AG04450 (cell line): Measurements from ENCODE around the gene ENTPD8. TPM values are rescaled to one million over a fixed set of nuclear protein-coding genes. Genes with fewer than 3 reads are reported as not detected.

Source experiments
- CTCF ChIA-PET: fragments of 300-600, 350-600 bp; formaldehyde crosslinking; extraction: SDS; loops from one replicate; lab custom pipeline; 2022; ENCODE audit warnings: antibody characterized with exemption, inconsistent platforms; lab: Charles Lee
- POLR2A ChIA-PET: fragments of 350-600 bp; formaldehyde crosslinking; extraction: SDS; loops from one replicate; lab custom pipeline; 2021; ENCODE audit warnings: antibody characterized with exemption, inconsistent platforms; lab: Yijun Ruan, JAX
- DNase-seq: peaks from one replicate; pipeline ENCODE4 v3.0.0-alpha.2; 2011; ENCODE audit warnings: low read depth, low spot score
- H3K27ac ChIP-seq: one replicate; pipeline ENCODE4 v1.5.1; 2012; ENCODE audit warnings: low read depth, low read length, control low read depth
- H3K27me3 ChIP-seq: one replicate; pipeline ENCODE4 v1.6.0; 2012; ENCODE audit warnings: low read length; ENCODE audit not compliant: control insufficient read depth, insufficient read depth
- H3K4me3 ChIP-seq: 2 replicates; pipeline ENCODE4 v1.5.1; 2011; ENCODE audit warnings: mild to moderate bottlenecking, low read depth, low read length, control low read depth
- H3K9me3 ChIP-seq: 2 replicates; pipeline ENCODE4 v1.5.1; 2012; ENCODE audit warnings: low read length; ENCODE audit not compliant: control insufficient read depth, insufficient read depth
- polyA plus RNA-seq: library from polyadenylated mRNA; depleted of rRNA; stranded (reverse); fragments of >200 nt; gene quantifications from 2 replicates; pipeline ENCODE4 v1.2.3, GENCODE V29; 2011
- TF ChIP-seq, protein P1 (sequence below): IDR thresholded peaks from 2 replicates; pipeline ENCODE4 v1.5.1; 2011; ENCODE audit warnings: low read depth, low read length, control low read depth, inconsistent platforms

Gene ENTPD8
- polyA plus RNA-seq, 1 experiment: not detected

DNA sequence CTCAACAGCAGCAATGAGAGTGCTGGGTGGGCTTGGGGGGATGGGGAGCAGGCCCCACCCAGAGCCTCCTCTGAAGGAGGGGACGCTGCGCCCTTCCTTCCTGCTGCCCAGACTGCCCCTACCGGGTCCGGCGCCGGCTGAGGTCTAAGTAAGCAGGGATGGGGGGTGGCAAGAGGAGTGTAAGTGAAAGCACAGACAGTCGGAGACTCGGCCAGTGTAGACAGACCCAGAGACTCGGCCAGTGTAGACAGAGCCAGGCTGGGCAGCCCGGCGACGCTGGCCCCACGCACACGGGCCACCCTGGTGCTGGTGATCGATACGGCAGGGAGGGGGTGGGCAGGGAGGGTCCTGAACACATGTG lies 7.4 kb upstream of the ENTPD8 start:
- H3K27me3 ChIP-seq: no peaks in the 10 kb centered on the region
- TF ChIP-seq, protein P1, sequence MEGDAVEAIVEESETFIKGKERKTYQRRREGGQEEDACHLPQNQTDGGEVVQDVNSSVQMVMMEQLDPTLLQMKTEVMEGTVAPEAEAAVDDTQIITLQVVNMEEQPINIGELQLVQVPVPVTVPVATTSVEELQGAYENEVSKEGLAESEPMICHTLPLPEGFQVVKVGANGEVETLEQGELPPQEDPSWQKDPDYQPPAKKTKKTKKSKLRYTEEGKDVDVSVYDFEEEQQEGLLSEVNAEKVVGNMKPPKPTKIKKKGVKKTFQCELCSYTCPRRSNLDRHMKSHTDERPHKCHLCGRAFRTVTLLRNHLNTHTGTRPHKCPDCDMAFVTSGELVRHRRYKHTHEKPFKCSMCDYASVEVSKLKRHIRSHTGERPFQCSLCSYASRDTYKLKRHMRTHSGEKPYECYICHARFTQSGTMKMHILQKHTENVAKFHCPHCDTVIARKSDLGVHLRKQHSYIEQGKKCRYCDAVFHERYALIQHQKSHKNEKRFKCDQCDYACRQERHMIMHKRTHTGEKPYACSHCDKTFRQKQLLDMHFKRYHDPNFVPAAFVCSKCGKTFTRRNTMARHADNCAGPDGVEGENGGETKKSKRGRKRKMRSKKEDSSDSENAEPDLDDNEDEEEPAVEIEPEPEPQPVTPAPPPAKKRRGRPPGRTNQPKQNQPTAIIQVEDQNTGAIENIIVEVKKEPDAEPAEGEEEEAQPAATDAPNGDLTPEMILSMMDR: no peak
- H3K27ac ChIP-seq: no peak overlapping the region
- no peaks in the 10 kb centered on the region; the same call in 1 of the 2 replicates for H3K9me3 ChIP-seq
- no peak overlapping the region for H3K4me3 ChIP-seq
- DNase-seq: no peak
- CTCF ChIA-PET: interaction anchor here (0.6 kb wide), 1 partner anchor 8 kb away, joined by 3 read pairs; no protein-coding TSS in a partner anchor
- POLR2A ChIA-PET: no interaction called here

DNA sequence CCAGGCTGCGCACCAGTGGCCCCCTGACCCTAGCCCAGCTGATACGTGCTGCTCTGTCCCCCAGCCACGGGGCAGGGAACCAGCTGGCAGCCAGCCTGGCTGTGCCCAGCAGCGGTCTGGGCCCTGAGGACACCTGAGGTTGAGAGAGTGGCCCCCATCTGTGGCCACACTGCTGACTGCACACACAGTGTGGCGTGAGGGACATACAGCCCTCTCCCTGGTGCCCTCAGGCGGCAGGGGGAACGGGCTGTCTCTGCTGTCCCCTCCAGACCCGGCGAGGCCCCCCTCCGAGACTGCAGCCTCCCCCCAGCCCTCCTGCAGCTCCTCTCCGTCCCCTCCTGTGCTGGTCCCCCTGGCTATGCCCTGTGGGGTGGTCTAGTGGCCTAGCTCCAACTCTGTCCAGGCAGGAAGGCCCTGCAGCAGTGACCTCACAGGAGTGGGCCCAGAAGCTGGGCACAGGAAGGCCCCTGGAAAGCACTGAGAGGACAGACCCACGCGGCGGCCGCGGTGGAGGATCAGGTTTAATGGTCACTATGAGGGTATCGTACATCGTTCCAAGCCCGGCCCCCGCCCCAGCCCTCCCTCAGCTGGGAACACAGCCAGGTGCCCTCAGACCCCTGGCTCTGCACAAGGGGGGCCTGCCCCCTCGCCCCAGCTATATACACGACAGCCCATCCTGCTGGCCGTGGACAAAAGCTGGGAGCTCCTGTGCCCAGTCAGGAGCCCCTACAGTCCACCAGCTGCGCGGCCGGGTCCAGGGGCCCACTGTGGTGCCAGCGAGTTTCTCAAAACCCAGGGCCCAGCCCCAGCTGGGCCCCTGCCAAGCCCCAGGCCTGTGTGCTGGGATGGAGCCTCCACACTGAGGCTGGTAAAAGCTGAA lies 6.8 kb upstream of the ENTPD8 start:
- no peaks in the 10 kb centered on the region for H3K27me3 ChIP-seq
- no peak overlapping the region for H3K27ac ChIP-seq
- ChIA-PET CTCF (interaction anchor here (0.6 kb wide), 1 partner anchor 9 kb away, joined by 3 read pairs; no protein-coding TSS in a partner anchor), POLR2A (no interaction called here)
- no peak overlapping the region for H3K4me3 ChIP-seq
- no peak for DNase-seq
- TF ChIP-seq, protein P1: no peak
- no peaks in the 10 kb centered on the region; the same call in 1 of the 2 replicates for H3K9me3 ChIP-seq

DNA sequence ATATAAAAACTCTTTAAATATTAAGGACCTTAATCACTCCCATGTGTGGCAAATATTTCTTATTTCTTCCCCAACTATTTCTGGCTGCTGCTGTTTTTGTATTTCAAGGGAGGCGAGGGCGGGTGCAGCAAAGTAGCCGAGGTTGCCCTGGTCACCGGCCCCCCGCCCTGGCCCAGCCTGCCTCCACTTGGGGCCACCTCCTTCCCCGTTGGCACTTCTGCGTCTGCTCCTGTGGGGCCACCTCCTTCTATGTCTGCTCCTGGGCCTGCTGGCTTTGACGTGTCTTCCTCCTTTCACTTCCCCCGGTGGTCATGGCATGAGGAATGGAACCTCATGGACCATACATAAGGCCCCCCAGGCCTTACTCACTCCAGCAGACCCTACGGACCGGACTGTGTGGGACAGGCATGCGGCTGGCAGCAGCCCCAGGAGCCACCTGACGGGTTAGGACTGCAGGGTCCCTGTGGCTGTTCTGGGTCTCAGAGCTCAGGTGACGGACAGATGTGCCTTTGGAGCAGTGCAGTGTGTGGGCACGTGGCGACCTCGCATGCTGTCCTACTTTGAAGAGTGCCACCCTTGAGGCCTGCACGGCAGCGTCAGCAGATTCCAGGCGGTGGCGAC lies 5.8 kb upstream of the ENTPD8 start:
- no peak for DNase-seq
- CTCF ChIA-PET: interaction anchor here (0.8 kb wide), 1 partner anchor 161 kb away, joined by 3 read pairs; no protein-coding TSS in a partner anchor
- TF ChIP-seq, protein P1: 0 out of 2 replicates have a peak, but pooled peaks have one; percentile 1
- no peak overlapping the region for H3K4me3 ChIP-seq
- H3K27me3 ChIP-seq: peaks cover 3% of the 10 kb centered on the region
- H3K27ac ChIP-seq: no peak overlapping the region
- POLR2A ChIA-PET: no interaction called here
- no peaks in the 10 kb centered on the region for H3K9me3 ChIP-seq

DNA sequence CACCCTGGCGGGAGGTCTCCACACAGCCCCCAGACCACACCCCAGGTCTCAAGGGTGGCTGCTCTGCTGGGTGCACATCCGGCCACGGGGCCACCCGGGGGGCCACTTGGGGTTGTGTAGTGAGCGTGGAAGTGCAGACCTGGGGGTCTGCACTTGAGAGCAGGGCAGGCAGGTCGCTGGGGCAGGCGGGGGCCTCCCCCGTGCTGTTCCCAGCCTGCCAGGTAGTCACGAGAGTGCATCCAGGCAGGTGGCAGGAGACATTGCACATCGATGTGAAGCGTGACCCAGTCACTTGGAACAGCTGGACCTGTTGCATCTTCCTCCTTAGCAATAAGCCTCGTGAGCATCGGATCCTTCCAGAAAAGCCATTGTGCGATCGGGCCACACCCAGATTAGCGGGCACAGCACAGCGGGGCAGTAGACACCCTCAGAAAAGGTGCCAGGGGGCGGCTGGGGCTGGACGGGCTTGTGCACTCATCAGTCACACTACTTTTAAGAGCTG lies 4.8 kb upstream of the ENTPD8 start:
- TF ChIP-seq, protein P1: no peak
- no peak for DNase-seq

More for the DNA sequence above, 4.8 kb upstream of the ENTPD8 start:
- Histone ChIP-seq H3K27me3 (peaks cover 6% of the 10 kb centered on the region), H3K9me3 (no peaks in the 10 kb centered on the region), H3K27ac (no peak overlapping the region), H3K4me3 (no peak overlapping the region)
- ChIA-PET CTCF (interaction anchor here (0.8 to 4.4 kb wide), 2 partner anchors 23 to 160 kb away, joined by 3 to 29 read pairs; partner anchors contain the start of genes EXD3 and NOXA1), POLR2A (no interaction called here)
